SW480 (cell line): Measurements from ENCODE around the gene CNGB1.
"Not testable (repeated sequence)": the region's sequence is repeated elsewhere in the genome, so short reads cannot be mapped to it uniquely, and the experiment has no call there.

Experiments used
- DNase-seq: peaks from one replicate; pipeline ENCODE4 v3.0.0-alpha.2; 2016; ENCODE audit warnings: low spot score

Gene CNGB1

GRCh38 chr16:57855188-57855587, 115.7 kb downstream of the CNGB1 start:
- no peak for DNase-seq

GRCh38 chr16:57852189-57852588, 118.7 kb downstream of the CNGB1 start:
- DNase-seq = no peak

GRCh38 chr16:57848181-57848580, 122.7 kb downstream of the CNGB1 start:
- no peak for DNase-seq

GRCh38 chr16:57846931-57847330, 124.0 kb downstream of the CNGB1 start:
- not testable (repeated sequence) for DNase-seq

- no peak for DNase-seq
Measured at GRCh38 chr16:57846078-57846697, 124.7 kb downstream of the CNGB1 start.

- no peak for DNase-seq
Measured at GRCh38 chr16:57845115-57845514, 125.8 kb downstream of the CNGB1 start.

- no peak for DNase-seq
Measured at GRCh38 chr16:57844416-57845030, 126.4 kb downstream of the CNGB1 start.

GRCh38 chr16:57843400-57843799, 127.5 kb downstream of the CNGB1 start:
- DNase-seq = no peak

GRCh38 chr16:57842601-57843000, 128.3 kb downstream of the CNGB1 start:
- no peak for DNase-seq

- no peak for DNase-seq
Measured at GRCh38 chr16:57840833-57841232, 130.1 kb downstream of the CNGB1 start.

- no peak for DNase-seq
Measured at GRCh38 chr16:57838161-57838560, 132.8 kb downstream of the CNGB1 start.

- no peak for DNase-seq
Measured at GRCh38 chr16:57837305-57838125, 133.4 kb downstream of the CNGB1 start.

- not testable (repeated sequence) for DNase-seq
Measured at GRCh38 chr16:57835439-57835838, 135.5 kb downstream of the CNGB1 start.

GRCh38 chr16:57834936-57835335, 136.0 kb downstream of the CNGB1 start:
- no peak for DNase-seq
